SHP77 (cell line): Measurements from ENCODE around the gene PHYKPL.
A peak's percentile ranks its signal among the peaks of the same experiment; 100 is the strongest.
"Not testable (repeated sequence)": the region's sequence is repeated elsewhere in the genome, so short reads cannot be mapped to it uniquely, and the experiment has no call there.

Experiments
- DNase-seq, 2 experiments: peaks; one replicate each; lab custom pipeline; 2025; lab: John Stamatoyannopoulos, UW

Gene PHYKPL

GRCh38 chr5:178264044-178264443 lies 31.4 kb upstream of the PHYKPL start:
- no peak for DNase-seq

GRCh38 chr5:178261666-178262600 lies 29.3 kb upstream of the PHYKPL start:
- DNase-seq, result no peak

GRCh38 chr5:178259623-178260536 lies 27.3 kb upstream of the PHYKPL start:
- DNase-seq, result no peak

GRCh38 chr5:178257650-178258049 lies 25.0 kb upstream of the PHYKPL start:
- DNase-seq, result no peak

- DNase-seq, result no peak
Observed at GRCh38 chr5:178256746-178257145, 24.1 kb upstream of the PHYKPL start.

GRCh38 chr5:178253632-178254031 lies 21.0 kb upstream of the PHYKPL start:
- not testable (repeated sequence) for DNase-seq

GRCh38 chr5:178252258-178252657 lies 19.7 kb upstream of the PHYKPL start:
- no peak for DNase-seq

GRCh38 chr5:178250263-178250662 lies 17.7 kb upstream of the PHYKPL start:
- no peak for DNase-seq

GRCh38 chr5:178249191-178249989 lies 16.8 kb upstream of the PHYKPL start:
- DNase-seq, result no peak

- DNase-seq, result no peak
Observed at GRCh38 chr5:178248750-178249149, 16.1 kb upstream of the PHYKPL start.

GRCh38 chr5:178247481-178248456 lies 15.2 kb upstream of the PHYKPL start:
- DNase-seq, result peak in 1 of 2 experiments; percentile 32

- DNase-seq, result no peak
Observed at GRCh38 chr5:178246624-178247279, 14.2 kb upstream of the PHYKPL start.

- DNase-seq, result no peak
Observed at GRCh38 chr5:178245389-178245788, 12.8 kb upstream of the PHYKPL start.

GRCh38 chr5:178244576-178244975 lies 12.0 kb upstream of the PHYKPL start:
- DNase-seq, result no peak

GRCh38 chr5:178242416-178242815 lies 9.8 kb upstream of the PHYKPL start:
- no peak for DNase-seq

- DNase-seq, result no peak
Observed at GRCh38 chr5:178241688-178242231, 9.2 kb upstream of the PHYKPL start.

GRCh38 chr5:178241231-178241663 lies 8.6 kb upstream of the PHYKPL start:
- no peak for DNase-seq

- no peak for DNase-seq
Observed at GRCh38 chr5:178240766-178241165, 8.2 kb upstream of the PHYKPL start.

GRCh38 chr5:178240341-178240741 lies 7.7 kb upstream of the PHYKPL start:
- DNase-seq, result no peak
